GM18909 (cell line): ENCODE results near the gene TMEM132C.

ENCODE experiments used
- ATAC-seq: cut with Tn5 transposase; IDR thresholded peaks from one replicate; pipeline ENCODE4 v1.9.1; 2021; ENCODE audit warnings: mild to moderate bottlenecking; ENCODE audit not compliant: unreplicated experiment, poor library complexity

The TMEM132C gene

GRCh38 chr12:128286970-128287369 lies 20.0 kb downstream of the TMEM132C start:
- no peak for ATAC-seq

- no peak for ATAC-seq
These were observed 21.4 kb downstream of the TMEM132C start for GRCh38 chr12:128288357-128288756.

GRCh38 chr12:128288896-128289295 lies 21.9 kb downstream of the TMEM132C start:
- no peak for ATAC-seq

- ATAC-seq: no peak
These were observed 24.0 kb downstream of the TMEM132C start for GRCh38 chr12:128290938-128291337.

GRCh38 chr12:128298091-128298748 lies 31.2 kb downstream of the TMEM132C start:
- ATAC-seq: no peak

GRCh38 chr12:128305336-128305892 lies 38.4 kb downstream of the TMEM132C start:
- no peak for ATAC-seq

- no peak for ATAC-seq
These were observed 40.8 kb downstream of the TMEM132C start for GRCh38 chr12:128307791-128308190.

- no peak for ATAC-seq
These were observed 45.7 kb downstream of the TMEM132C start for GRCh38 chr12:128312661-128313060.

- no peak for ATAC-seq
These were observed 47.0 kb downstream of the TMEM132C start for GRCh38 chr12:128313931-128314330.

GRCh38 chr12:128314611-128315010 lies 47.6 kb downstream of the TMEM132C start:
- ATAC-seq: no peak

- ATAC-seq: no peak
These were observed 49.1 kb downstream of the TMEM132C start for GRCh38 chr12:128316078-128316477.

- no peak for ATAC-seq
These were observed 50.1 kb downstream of the TMEM132C start for GRCh38 chr12:128316973-128317526.

- no peak for ATAC-seq
These were observed 51.4 kb downstream of the TMEM132C start for GRCh38 chr12:128318341-128318740.

- no peak for ATAC-seq
These were observed 52.0 kb downstream of the TMEM132C start for GRCh38 chr12:128318946-128319345.

GRCh38 chr12:128322341-128322740 lies 55.4 kb downstream of the TMEM132C start:
- ATAC-seq: no peak

GRCh38 chr12:128323145-128323920 lies 56.4 kb downstream of the TMEM132C start:
- ATAC-seq: no peak

GRCh38 chr12:128325646-128326045 lies 58.7 kb downstream of the TMEM132C start:
- no peak for ATAC-seq

- no peak for ATAC-seq
These were observed 59.4 kb downstream of the TMEM132C start for GRCh38 chr12:128326406-128326805.

- no peak for ATAC-seq
These were observed 62.0 kb downstream of the TMEM132C start for GRCh38 chr12:128328961-128329360.

GRCh38 chr12:128336204-128337070 lies 69.5 kb downstream of the TMEM132C start:
- ATAC-seq: no peak

GRCh38 chr12:128337071-128337345 lies 70.0 kb downstream of the TMEM132C start:
- ATAC-seq: no peak
